Liver (tissue), 9 donors: ENCODE results near the gene IGF2. TPM values are rescaled to one million over a fixed set of nuclear protein-coding genes. Genes with fewer than 3 reads are reported as not detected.

ENCODE experiments used
- DNase-seq: peaks from one replicate; pipeline ENCODE4 v3.0.0-alpha.2; 2017; ENCODE audit warnings: low spot score
- H3K27ac ChIP-seq, 2 donors: one replicate each; pipeline ENCODE4 v1.7.0; 2013; ENCODE audit warnings: inconsistent platforms in 2 of 2, low read length in 2 of 2, control low read depth in 1 of 2, low read depth in 1 of 2, mild to moderate bottlenecking in 1 of 2
- H3K27me3 ChIP-seq, 4 donors: one replicate each; pipeline versions ENCODE4 v1.6.1 to v1.7.0; 2013; ENCODE audit warnings: low read length in 3 of 4, inconsistent platforms in 1 of 4, mild to moderate bottlenecking in 1 of 4, moderate library complexity in 1 of 4; ENCODE audit not compliant: control insufficient read depth in 4 of 4, insufficient read depth in 4 of 4
- H3K36me3 ChIP-seq, 4 donors: one replicate each; pipeline versions ENCODE4 v1.6.1 to v1.7.0; 2013; ENCODE audit warnings: low read length in 3 of 4, mild to moderate bottlenecking in 3 of 4, low read depth in 1 of 4, moderate library complexity in 1 of 4; ENCODE audit not compliant: control insufficient read depth in 4 of 4, insufficient read depth in 3 of 4
- H3K4me1 ChIP-seq, 4 donors: one replicate each; pipeline versions ENCODE4 v1.6.1 to v1.7.0; 2013; ENCODE audit warnings: low read length in 3 of 4, mild to moderate bottlenecking in 3 of 4, moderate library complexity in 1 of 4; ENCODE audit not compliant: control insufficient read depth in 4 of 4, insufficient read depth in 4 of 4
- H3K4me3 ChIP-seq, 3 donors: one replicate each; pipeline versions ENCODE4 v1.6.1 to v1.7.0; 2013; ENCODE audit warnings: low read length in 3 of 3, control low read depth in 1 of 3, low read depth in 1 of 3, mild to moderate bottlenecking in 1 of 3
- H3K9ac ChIP-seq, 2 donors: one replicate each; pipeline ENCODE4 v1.7.0; 2013; ENCODE audit warnings: low read length in 2 of 2, mild to moderate bottlenecking in 2 of 2, moderate library complexity in 2 of 2, control low read depth in 1 of 2, low read depth in 1 of 2
- H3K9me3 ChIP-seq, 4 donors: one replicate each; pipeline versions ENCODE4 v1.6.1 to v1.7.0; 2013; ENCODE audit warnings: low read length in 3 of 4; ENCODE audit not compliant: control insufficient read depth in 4 of 4
- FOXA1 ChIP-seq: IDR thresholded peaks from 2 replicates; pipeline ENCODE4 v1.6.1; 2016; ENCODE audit warnings: antibody characterized with exemption
- GABPA ChIP-seq, 2 donors: IDR thresholded peaks in 1 of 2; conservative IDR thresholded peaks in 1 of 2; 2 replicates each; pipeline ENCODE4 v1.6.1; 2016; ENCODE audit warnings: antibody characterized with exemption in 2 of 2, mild to moderate bottlenecking in 1 of 2, moderate library complexity in 1 of 2
- HNF4A ChIP-seq, 2 donors: conservative IDR thresholded peaks; 2 replicates each; pipeline ENCODE4 v1.6.1; 2016; ENCODE audit warnings: antibody characterized with exemption in 2 of 2, mild to moderate bottlenecking in 2 of 2
- JUND ChIP-seq, 2 donors: IDR thresholded peaks; 2 replicates each; pipeline ENCODE4 v1.6.1; 2016; ENCODE audit warnings: antibody characterized with exemption in 2 of 2
- NR2F2 ChIP-seq: IDR thresholded peaks from 2 replicates; pipeline ENCODE4 v1.6.1; 2016; ENCODE audit warnings: antibody characterized with exemption
- RAD21 ChIP-seq, 2 donors: IDR thresholded peaks; 2 replicates each; pipeline ENCODE4 v1.6.1; 2016; ENCODE audit warnings: antibody characterized with exemption in 2 of 2, mild to moderate bottlenecking in 2 of 2
- RXRA ChIP-seq, 2 donors: IDR thresholded peaks; 2 replicates each; pipeline ENCODE4 v1.6.1; 2017 to 2018; ENCODE audit warnings: antibody characterized with exemption in 2 of 2, mild to moderate bottlenecking in 1 of 2
- SP1 ChIP-seq: IDR thresholded peaks from 2 replicates; pipeline ENCODE4 v1.6.1; 2018; ENCODE audit warnings: antibody characterized with exemption, mild to moderate bottlenecking
- TAF1 ChIP-seq: conservative IDR thresholded peaks from 2 replicates; pipeline ENCODE4 v1.6.1; 2016; ENCODE audit warnings: antibody characterized with exemption, mild to moderate bottlenecking
- YY1 ChIP-seq: IDR thresholded peaks from 2 replicates; pipeline ENCODE4 v1.6.1; 2016; ENCODE audit warnings: antibody characterized with exemption, mild to moderate bottlenecking
- WGBS: extraction: QIAGEN DNeasy Blood & Tissue Kit; methylation state at CpG from one replicate; pipeline ENCODE4 v1.1.7; 2013; 5-methylcytosine and 5-hydroxymethylcytosine counted together
- polyA plus RNA-seq, 2 donors: library from polyadenylated mRNA; stranded (reverse) in 1 of 2; unstranded in 1 of 2; fragments of 200-250 nt in 1 of 2; fragments of >200 nt in 1 of 2; fragmentation: Nextera tagmentation in 1 of 2; extraction: Ambion mirVana in 1 of 2; gene quantifications; one replicate each; pipeline versions ENCODE4 v1.2.1 to v1.2.3, GENCODE V29; 2013 to 2015
- total RNA-seq, 2 donors: library from RNA; depleted of rRNA; stranded (reverse); fragments of >200 nt; gene quantifications; one replicate each; pipeline ENCODE4 v1.2.3, GENCODE V29; 2014
- TF ChIP-seq, protein P1 (sequence below): IDR thresholded peaks from 2 replicates; pipeline ENCODE4 v1.6.1; 2016; ENCODE audit warnings: antibody characterized with exemption, mild to moderate bottlenecking
- TF ChIP-seq, protein P2 (sequence below): IDR thresholded peaks from 2 replicates; pipeline ENCODE4 v1.6.1; 2016; ENCODE audit warnings: antibody characterized with exemption
- TF ChIP-seq, protein P3 (sequence below): fragments of 150-350 bp; IDR thresholded peaks from 2 replicates; pipeline ENCODE4 v1.5.1; 2017; ENCODE audit warnings: improper control_type of control experiment, low read depth, low read length; ENCODE audit not compliant: missing input control
- TF ChIP-seq, protein P4 (sequence below): IDR thresholded peaks from 2 replicates; pipeline ENCODE4 v1.6.1; 2016; ENCODE audit warnings: antibody characterized with exemption
- TF ChIP-seq, protein P5 (sequence below): IDR thresholded peaks from 2 replicates; pipeline ENCODE4 v1.6.1; 2016; ENCODE audit warnings: antibody characterized with exemption
- donor health status: healthy.
- donor health status: healthy.
- donor health status: healthy.
- donor health status: healthy.
- donor health status: healthy.

The IGF2 gene
- total and polyA plus RNA-seq, 4 donors: 70.5 to 1,440 (median 192) TPM

DNA sequence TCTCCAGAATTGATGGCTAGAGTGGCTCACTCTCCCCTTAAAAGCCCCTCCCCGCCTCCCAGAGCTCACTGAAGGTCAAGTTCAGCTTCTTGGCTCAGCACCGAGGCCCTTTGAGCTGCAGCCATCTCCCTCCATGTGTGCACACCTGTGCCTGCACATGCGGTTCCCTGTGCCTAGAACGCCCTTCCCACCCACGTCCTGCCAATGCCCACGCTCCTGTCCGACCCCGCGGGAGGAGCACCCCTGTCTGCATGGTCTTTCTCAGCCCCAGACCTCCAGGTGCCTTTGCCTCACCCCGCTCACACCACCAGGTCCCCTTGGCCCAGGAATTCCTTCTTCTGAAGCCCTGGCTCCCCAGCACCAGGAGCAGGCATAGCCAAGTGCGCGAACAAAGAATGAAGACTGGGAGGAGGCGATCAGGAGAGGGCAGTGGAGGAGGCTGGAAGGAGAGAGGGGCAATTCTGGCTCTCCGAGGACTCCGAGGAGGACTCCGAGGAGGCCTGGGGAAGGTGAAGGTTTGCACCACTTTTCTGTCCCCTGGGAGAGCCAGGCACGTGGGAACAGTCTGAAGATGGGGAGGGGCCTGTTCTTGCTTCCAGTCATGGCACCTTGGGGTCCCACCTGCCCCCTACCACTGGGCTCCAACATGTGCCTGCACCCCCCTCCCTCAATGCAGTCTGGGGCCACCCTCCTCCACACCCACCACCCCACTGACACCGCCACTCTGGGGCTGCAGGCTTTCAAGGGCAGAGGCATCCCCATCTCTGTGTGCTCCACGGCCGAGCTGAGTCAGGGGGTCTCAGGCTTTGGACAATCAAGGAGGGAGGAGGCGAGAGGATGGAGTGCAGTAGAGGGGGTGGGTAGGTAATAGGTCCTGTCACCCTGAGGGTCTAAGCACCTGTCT lies 17.7 kb downstream of the IGF2 start:
- DNase-seq: no peak
- Histone ChIP-seq H3K27me3 (no peaks in the 10 kb centered on the region), H3K36me3 (no peaks in the 10 kb centered on the region), H3K9me3 (peaks cover 0 to 3% (median 2%) of the 10 kb centered on the region in 4 donors), H3K27ac (no peak overlapping the region), H3K4me3 (no peak overlapping the region), H3K4me1 (peaks cover 4 to 14% (median 12%) of the 10 kb centered on the region in 4 donors), H3K9ac (no peak overlapping the region)
- WGBS: 86% methylated on average over 21 of the region's 21 CpGs
- no peak for TF ChIP-seq TAF1
- TF ChIP-seq, protein P1, sequence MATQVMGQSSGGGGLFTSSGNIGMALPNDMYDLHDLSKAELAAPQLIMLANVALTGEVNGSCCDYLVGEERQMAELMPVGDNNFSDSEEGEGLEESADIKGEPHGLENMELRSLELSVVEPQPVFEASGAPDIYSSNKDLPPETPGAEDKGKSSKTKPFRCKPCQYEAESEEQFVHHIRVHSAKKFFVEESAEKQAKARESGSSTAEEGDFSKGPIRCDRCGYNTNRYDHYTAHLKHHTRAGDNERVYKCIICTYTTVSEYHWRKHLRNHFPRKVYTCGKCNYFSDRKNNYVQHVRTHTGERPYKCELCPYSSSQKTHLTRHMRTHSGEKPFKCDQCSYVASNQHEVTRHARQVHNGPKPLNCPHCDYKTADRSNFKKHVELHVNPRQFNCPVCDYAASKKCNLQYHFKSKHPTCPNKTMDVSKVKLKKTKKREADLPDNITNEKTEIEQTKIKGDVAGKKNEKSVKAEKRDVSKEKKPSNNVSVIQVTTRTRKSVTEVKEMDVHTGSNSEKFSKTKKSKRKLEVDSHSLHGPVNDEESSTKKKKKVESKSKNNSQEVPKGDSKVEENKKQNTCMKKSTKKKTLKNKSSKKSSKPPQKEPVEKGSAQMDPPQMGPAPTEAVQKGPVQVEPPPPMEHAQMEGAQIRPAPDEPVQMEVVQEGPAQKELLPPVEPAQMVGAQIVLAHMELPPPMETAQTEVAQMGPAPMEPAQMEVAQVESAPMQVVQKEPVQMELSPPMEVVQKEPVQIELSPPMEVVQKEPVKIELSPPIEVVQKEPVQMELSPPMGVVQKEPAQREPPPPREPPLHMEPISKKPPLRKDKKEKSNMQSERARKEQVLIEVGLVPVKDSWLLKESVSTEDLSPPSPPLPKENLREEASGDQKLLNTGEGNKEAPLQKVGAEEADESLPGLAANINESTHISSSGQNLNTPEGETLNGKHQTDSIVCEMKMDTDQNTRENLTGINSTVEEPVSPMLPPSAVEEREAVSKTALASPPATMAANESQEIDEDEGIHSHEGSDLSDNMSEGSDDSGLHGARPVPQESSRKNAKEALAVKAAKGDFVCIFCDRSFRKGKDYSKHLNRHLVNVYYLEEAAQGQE: no peak
- TF ChIP-seq, protein P2, sequence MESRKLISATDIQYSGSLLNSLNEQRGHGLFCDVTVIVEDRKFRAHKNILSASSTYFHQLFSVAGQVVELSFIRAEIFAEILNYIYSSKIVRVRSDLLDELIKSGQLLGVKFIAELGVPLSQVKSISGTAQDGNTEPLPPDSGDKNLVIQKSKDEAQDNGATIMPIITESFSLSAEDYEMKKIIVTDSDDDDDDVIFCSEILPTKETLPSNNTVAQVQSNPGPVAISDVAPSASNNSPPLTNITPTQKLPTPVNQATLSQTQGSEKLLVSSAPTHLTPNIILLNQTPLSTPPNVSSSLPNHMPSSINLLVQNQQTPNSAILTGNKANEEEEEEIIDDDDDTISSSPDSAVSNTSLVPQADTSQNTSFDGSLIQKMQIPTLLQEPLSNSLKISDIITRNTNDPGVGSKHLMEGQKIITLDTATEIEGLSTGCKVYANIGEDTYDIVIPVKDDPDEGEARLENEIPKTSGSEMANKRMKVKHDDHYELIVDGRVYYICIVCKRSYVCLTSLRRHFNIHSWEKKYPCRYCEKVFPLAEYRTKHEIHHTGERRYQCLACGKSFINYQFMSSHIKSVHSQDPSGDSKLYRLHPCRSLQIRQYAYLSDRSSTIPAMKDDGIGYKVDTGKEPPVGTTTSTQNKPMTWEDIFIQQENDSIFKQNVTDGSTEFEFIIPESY: no peak
- no peak for TF ChIP-seq JUND (IDR thresholded peaks at IDR 0.05)
- TF ChIP-seq, protein P3, sequence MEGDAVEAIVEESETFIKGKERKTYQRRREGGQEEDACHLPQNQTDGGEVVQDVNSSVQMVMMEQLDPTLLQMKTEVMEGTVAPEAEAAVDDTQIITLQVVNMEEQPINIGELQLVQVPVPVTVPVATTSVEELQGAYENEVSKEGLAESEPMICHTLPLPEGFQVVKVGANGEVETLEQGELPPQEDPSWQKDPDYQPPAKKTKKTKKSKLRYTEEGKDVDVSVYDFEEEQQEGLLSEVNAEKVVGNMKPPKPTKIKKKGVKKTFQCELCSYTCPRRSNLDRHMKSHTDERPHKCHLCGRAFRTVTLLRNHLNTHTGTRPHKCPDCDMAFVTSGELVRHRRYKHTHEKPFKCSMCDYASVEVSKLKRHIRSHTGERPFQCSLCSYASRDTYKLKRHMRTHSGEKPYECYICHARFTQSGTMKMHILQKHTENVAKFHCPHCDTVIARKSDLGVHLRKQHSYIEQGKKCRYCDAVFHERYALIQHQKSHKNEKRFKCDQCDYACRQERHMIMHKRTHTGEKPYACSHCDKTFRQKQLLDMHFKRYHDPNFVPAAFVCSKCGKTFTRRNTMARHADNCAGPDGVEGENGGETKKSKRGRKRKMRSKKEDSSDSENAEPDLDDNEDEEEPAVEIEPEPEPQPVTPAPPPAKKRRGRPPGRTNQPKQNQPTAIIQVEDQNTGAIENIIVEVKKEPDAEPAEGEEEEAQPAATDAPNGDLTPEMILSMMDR: no peak
- TF ChIP-seq NR2F2: no peak
- TF ChIP-seq GABPA (IDR thresholded peaks at IDR 0.05 in 1 of 2, conservative IDR thresholded peaks at IDR 0.05 in 1 of 2): no peak
- TF ChIP-seq YY1: no peak
- TF ChIP-seq, protein P4, sequence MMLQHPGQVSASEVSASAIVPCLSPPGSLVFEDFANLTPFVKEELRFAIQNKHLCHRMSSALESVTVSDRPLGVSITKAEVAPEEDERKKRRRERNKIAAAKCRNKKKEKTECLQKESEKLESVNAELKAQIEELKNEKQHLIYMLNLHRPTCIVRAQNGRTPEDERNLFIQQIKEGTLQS: no peak
- no peak for TF ChIP-seq RXRA (IDR thresholded peaks at IDR 0.05)

DNA sequence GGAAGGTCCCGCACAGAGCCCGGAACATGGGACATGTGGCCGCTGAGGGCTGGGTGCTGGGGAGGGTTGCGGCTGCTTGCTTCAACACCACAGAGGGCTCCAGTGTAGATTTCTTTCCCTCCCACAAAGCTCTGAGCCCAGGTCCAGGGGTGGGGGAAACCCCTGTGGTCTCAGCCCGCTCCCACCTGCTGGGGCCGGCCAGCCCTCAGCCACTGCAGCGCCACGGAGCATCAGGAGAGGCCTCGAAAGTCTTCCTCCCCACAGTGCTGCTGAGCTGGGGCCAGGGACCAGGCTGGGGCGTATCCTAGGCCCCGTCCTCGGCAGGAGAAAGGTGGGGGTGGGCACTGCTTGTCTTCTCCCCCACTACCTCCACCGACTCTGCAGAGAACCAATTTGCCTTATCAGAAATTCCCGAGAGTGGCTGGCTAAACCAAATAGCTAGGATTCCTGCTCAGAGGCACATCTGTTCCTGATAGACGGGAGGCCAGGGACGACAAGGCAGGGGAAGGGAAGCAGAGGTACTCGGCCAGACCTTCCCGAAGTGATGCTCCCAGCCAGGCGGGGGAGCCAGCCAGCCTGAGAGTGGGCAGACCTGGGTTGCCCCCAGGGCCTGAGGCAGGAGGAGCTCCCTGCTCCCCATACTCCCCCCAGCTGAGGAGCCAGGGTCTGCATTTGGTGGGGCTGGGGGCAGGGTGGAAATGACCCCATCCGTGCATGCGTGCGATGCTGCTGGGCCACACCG lies 18.7 kb downstream of the IGF2 start:
- no peak for DNase-seq
- H3K4me3 ChIP-seq: no peak overlapping the region
- peaks cover 0 to 5% (median 4%) of the 10 kb centered on the region in 4 donors for H3K9me3 ChIP-seq
- no peaks in the 10 kb centered on the region for H3K27me3 ChIP-seq
- TF ChIP-seq TAF1 (no peak), SP1 (no peak), HNF4A (conservative IDR thresholded peaks at IDR 0.05) (no peak), FOXA1 (no peak), RAD21 (IDR thresholded peaks at IDR 0.05) (no peak), NR2F2 (no peak)
- TF ChIP-seq, protein P5, sequence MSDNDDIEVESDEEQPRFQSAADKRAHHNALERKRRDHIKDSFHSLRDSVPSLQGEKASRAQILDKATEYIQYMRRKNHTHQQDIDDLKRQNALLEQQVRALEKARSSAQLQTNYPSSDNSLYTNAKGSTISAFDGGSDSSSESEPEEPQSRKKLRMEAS: no peak
- TF ChIP-seq, protein P4: no peak
- 79% methylated on average over 23 of the region's 23 CpGs for WGBS
- no peak overlapping the region for H3K9ac ChIP-seq
- peaks cover 4 to 14% (median 12%) of the 10 kb centered on the region in 4 donors for H3K4me1 ChIP-seq
- H3K27ac ChIP-seq: no peak overlapping the region
- H3K36me3 ChIP-seq: no peaks in the 10 kb centered on the region
